Panc1 (cell line): ENCODE results near the gene LRTM1.

Source experiments
- CTCF ChIP-seq: fragments of 450-650 bp; IDR thresholded peaks from 2 replicates; pipeline ENCODE4 v1.5.1; 2017; ENCODE audit warnings: mild to moderate bottlenecking
- REST ChIP-seq, 2 experiments: IDR thresholded peaks; 2 replicates each; pipeline ENCODE4 v1.6.1; 2011 to 2012; ENCODE audit warnings: low read depth in 2 of 2, control low read depth in 1 of 2, low read length in 1 of 2, mild to moderate bottlenecking in 1 of 2, moderate library complexity in 1 of 2; ENCODE audit not compliant: insufficient read depth in 1 of 2

- TF ChIP-seq CTCF (no peak), REST (IDR thresholded peaks at IDR 0.05; ENCODE audit: insufficient read depth in 1 of 2, low read depth in 2 of 2, low read length in 1 of 2) (no peak)
Measured at GRCh38 chr3:54905920-54906319, 21.9 kb downstream of the LRTM1 start.
